H9 (cell line): ENCODE data around the gene SPATA6L. TPM values are rescaled to one million over a fixed set of nuclear protein-coding genes. Genes with fewer than 3 reads are reported as not detected.

Experiments
- DNase-seq: peaks from one replicate; pipeline ENCODE4 v3.0.0-alpha.2; 2017
- H2AFZ ChIP-seq: one replicate; pipeline ENCODE4 v1.6.1; 2013; ENCODE audit warnings: mild to moderate bottlenecking, low read length, control low read depth, moderate library complexity
- H2AK5ac ChIP-seq: 2 replicates; pipeline ENCODE4 v1.6.1; 2013; ENCODE audit warnings: low read length, control low read depth, mixed read lengths; ENCODE audit not compliant: insufficient read length
- H2BK120ac ChIP-seq: one replicate; pipeline ENCODE4 v1.6.1; 2013; ENCODE audit warnings: low read depth, mild to moderate bottlenecking, low read length, control low read depth, inconsistent platforms; ENCODE audit not compliant: poor library complexity, severe bottlenecking
- H2BK12ac ChIP-seq: 2 replicates; pipeline ENCODE4 v1.6.1; 2013; ENCODE audit warnings: low read length, control low read depth, mixed read lengths, low read depth; ENCODE audit not compliant: insufficient read length
- H2BK15ac ChIP-seq: 2 replicates; pipeline ENCODE4 v1.6.1; 2013; ENCODE audit warnings: low read depth, low read length, control low read depth
- H2BK20ac ChIP-seq: one replicate; pipeline ENCODE4 v1.6.1; 2013; ENCODE audit warnings: low read depth, mild to moderate bottlenecking, low read length, control low read depth, inconsistent platforms; ENCODE audit not compliant: poor library complexity, severe bottlenecking
- H2BK5ac ChIP-seq: 2 replicates; pipeline ENCODE4 v1.6.1; 2013; ENCODE audit warnings: low read length, control low read depth, mixed read lengths; ENCODE audit not compliant: insufficient read length
- H3K14ac ChIP-seq: 2 replicates; pipeline ENCODE4 v1.6.1; 2013; ENCODE audit warnings: low read length, control low read depth; ENCODE audit not compliant: insufficient read depth
- H3K18ac ChIP-seq: 2 replicates; pipeline ENCODE4 v1.6.1; 2013; ENCODE audit warnings: low read depth, mild to moderate bottlenecking, mixed read lengths, low read length, control low read depth; ENCODE audit not compliant: insufficient read length
- H3K23ac ChIP-seq: 2 replicates; pipeline ENCODE4 v1.6.1; 2013; ENCODE audit warnings: low read length, control low read depth, mixed read lengths, low read depth; ENCODE audit not compliant: insufficient read length
- H3K23me2 ChIP-seq: 2 replicates; pipeline ENCODE4 v1.6.1; 2013; ENCODE audit warnings: low read depth, mild to moderate bottlenecking, mixed read lengths, low read length, control low read depth; ENCODE audit not compliant: insufficient read length, poor library complexity, severe bottlenecking
- H3K27ac ChIP-seq: 2 replicates; pipeline ENCODE4 v1.5.1; 2013; ENCODE audit warnings: low read length, control low read depth, mixed read lengths, low read depth; ENCODE audit not compliant: insufficient read length
- H3K27me3 ChIP-seq: 2 replicates; pipeline ENCODE4 v1.6.1; 2013; ENCODE audit warnings: low read length, control low read depth, inconsistent platforms; ENCODE audit not compliant: insufficient read depth
- H3K4ac ChIP-seq: 2 replicates; pipeline ENCODE4 v1.6.1; 2013; ENCODE audit warnings: low read depth, mild to moderate bottlenecking, control low read depth, inconsistent platforms, low read length, moderate library complexity
- H3K4me1 ChIP-seq: 2 replicates; pipeline ENCODE4 v1.6.1; 2013; ENCODE audit warnings: low read length, control low read depth, inconsistent platforms; ENCODE audit not compliant: insufficient read depth
- H3K4me2 ChIP-seq: 2 replicates; pipeline ENCODE4 v1.6.1; 2013; ENCODE audit warnings: low read length, control low read depth, mixed read lengths; ENCODE audit not compliant: insufficient read length, insufficient read depth
- H3K56ac ChIP-seq: 2 replicates; pipeline ENCODE4 v1.6.1; 2013; ENCODE audit warnings: low read depth, mild to moderate bottlenecking, mixed read lengths, low read length, control low read depth; ENCODE audit not compliant: insufficient read length
- H3K79me1 ChIP-seq: 2 replicates; pipeline ENCODE4 v1.6.1; 2013; ENCODE audit warnings: low read depth, mild to moderate bottlenecking, moderate library complexity, low read length, control low read depth, inconsistent platforms; ENCODE audit not compliant: insufficient read depth, poor library complexity, severe bottlenecking
- H3K79me2 ChIP-seq: 2 replicates; pipeline ENCODE4 v1.6.1; 2013; ENCODE audit warnings: low read length, control low read depth, inconsistent platforms; ENCODE audit not compliant: insufficient read depth
- H3K9ac ChIP-seq: 2 replicates; pipeline ENCODE4 v1.6.1; 2013; ENCODE audit warnings: low read length, control low read depth, mixed read lengths; ENCODE audit not compliant: insufficient read length; ENCODE audit errors: extremely low read depth
- H3K9me3 ChIP-seq: one replicate; pipeline ENCODE4 v1.6.1; 2013; ENCODE audit warnings: low read depth, low read length, inconsistent platforms; ENCODE audit not compliant: control insufficient read depth
- H3T11ph ChIP-seq: one replicate; pipeline ENCODE4 v1.6.1; 2013; ENCODE audit warnings: mild to moderate bottlenecking, low read length, control low read depth, inconsistent platforms
- H4K20me1 ChIP-seq: one replicate; pipeline ENCODE4 v1.6.1; 2013; ENCODE audit not compliant: control insufficient read depth, insufficient read length, insufficient read depth
- H4K5ac ChIP-seq: 2 replicates; pipeline ENCODE4 v1.6.1; 2013; ENCODE audit warnings: low read depth, mild to moderate bottlenecking, mixed read lengths, low read length, control low read depth; ENCODE audit not compliant: insufficient read length
- H4K8ac ChIP-seq: replicated peaks from 2 replicates; pipeline ENCODE4 v1.6.1; 2013; ENCODE audit warnings: low read length, control low read depth, mixed read lengths, low read depth; ENCODE audit not compliant: insufficient read length
- H4K91ac ChIP-seq: 2 replicates; pipeline ENCODE4 v1.6.1; 2013; ENCODE audit warnings: low read depth, mild to moderate bottlenecking, moderate library complexity, mixed read lengths, low read length, control low read depth; ENCODE audit not compliant: insufficient read length
- H3K27ac Mint-ChIP-seq, 3 experiments: 2 replicates in 2 of 3; 3 replicates in 1 of 3; pipeline ENCODE4 v1.8.0; 2020 to 2021; ENCODE audit warnings: mixed read lengths in 3 of 3, mild to moderate bottlenecking in 1 of 3, moderate library complexity in 1 of 3
- H3K27me3 Mint-ChIP-seq: 2 replicates; pipeline ENCODE4 v1.8.0; 2021; ENCODE audit warnings: low read depth, mild to moderate bottlenecking, moderate library complexity, mixed read lengths
- H3K36me3 Mint-ChIP-seq, 3 experiments: 2 replicates in 2 of 3; 3 replicates in 1 of 3; pipeline ENCODE4 v1.8.0; 2020 to 2021; ENCODE audit warnings: low read depth in 3 of 3, mixed read lengths in 3 of 3; ENCODE audit not compliant: insufficient read depth in 1 of 3
- H3K4me1 Mint-ChIP-seq, 2 experiments: 2 replicates each; pipeline ENCODE4 v1.8.0; 2020; ENCODE audit warnings: mixed read lengths in 2 of 2
- H3K4me3 Mint-ChIP-seq, 2 experiments: 2 replicates in 1 of 2; 3 replicates in 1 of 2; pipeline ENCODE4 v1.8.0; 2020 to 2021; ENCODE audit warnings: mild to moderate bottlenecking in 2 of 2, mixed read lengths in 2 of 2, moderate library complexity in 1 of 2
- H3K9me3 Mint-ChIP-seq, 2 experiments: 2 replicates in 1 of 2; 3 replicates in 1 of 2; pipeline ENCODE4 v1.8.0; 2020; ENCODE audit warnings: mild to moderate bottlenecking in 2 of 2, mixed read lengths in 2 of 2, moderate library complexity in 1 of 2
- WGBS: extraction: QIAGEN DNeasy Blood & Tissue Kit; methylation state at CpG from one replicate; pipeline ENCODE4 v1.1.7; 2013; ENCODE audit warnings: missing lambda C conversion rate, low lambda C conversion rate, mixed read lengths; ENCODE audit not compliant: insufficient read length; ENCODE audit errors: extremely low coverage; 5-methylcytosine and 5-hydroxymethylcytosine counted together
- total RNA-seq: library from RNA; stranded (reverse); gene quantifications from 2 replicates; pipeline ENCODE4 v1.2.1, GENCODE V29; 2021
- TF ChIP-seq, protein P1 (sequence below): fragments of 200-600 bp; sonication (generic); conservative IDR thresholded peaks from 3 replicates; pipeline ENCODE4 v1.8.0; 2021; ENCODE audit warnings: antibody characterized with exemption, mild to moderate bottlenecking

Gene SPATA6L
- total RNA-seq, 1 experiment from 2014 or later, result 0.87 TPM

DNA sequence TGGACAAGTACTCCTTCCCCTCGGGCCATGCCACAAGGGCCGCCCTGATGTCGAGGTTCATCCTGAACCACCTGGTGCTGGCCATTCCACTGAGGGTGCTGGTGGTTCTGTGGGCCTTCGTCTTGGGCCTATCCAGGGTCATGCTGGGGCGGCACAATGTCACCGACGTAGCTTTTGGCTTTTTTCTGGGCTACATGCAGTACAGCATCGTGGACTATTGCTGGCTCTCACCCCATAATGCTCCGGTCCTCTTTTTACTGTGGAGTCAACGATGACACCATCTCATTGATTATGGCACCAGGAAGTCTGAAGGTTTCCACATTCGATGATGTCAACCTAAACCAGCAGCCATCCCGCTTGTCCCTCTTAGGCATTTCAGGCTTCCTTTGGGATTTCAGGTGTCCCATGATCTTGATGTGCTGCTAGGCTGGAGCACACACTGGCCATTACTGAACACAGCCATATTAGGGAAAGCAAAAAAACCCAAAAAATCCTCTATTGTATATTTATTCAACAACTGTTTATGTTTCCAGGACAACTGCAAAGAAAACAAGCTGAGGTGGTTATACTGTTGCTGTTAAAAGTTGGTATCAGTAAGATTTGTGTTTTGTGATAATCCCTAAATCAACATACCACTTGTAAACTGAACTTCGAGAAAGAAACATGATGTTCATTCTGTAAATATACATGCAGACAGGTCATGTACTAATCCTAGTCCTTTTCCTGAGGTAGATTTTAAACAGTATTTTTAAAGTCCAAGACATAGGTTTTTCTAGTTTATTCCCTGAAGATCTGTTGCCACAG lies 3.1 kb downstream of the SPATA6L start:
- Histone ChIP-seq H3K9ac (peak overlapping the region; percentile 12), H2BK15ac (no peak overlapping the region), H2BK5ac (no peak overlapping the region), H2BK20ac (no peak overlapping the region), H3K14ac (peak overlapping the region; percentile 62), H3K27ac (no peak overlapping the region), H2AFZ (no peak overlapping the region), H3K79me1 (no peaks in the 10 kb centered on the region), H4K91ac (no peak overlapping the region), H2AK5ac (no peak overlapping the region), H3K4ac (no peak overlapping the region), H3K4me2 (peak overlapping the region; percentile 46), H3K23ac (no peak overlapping the region), H3K9me3 (no peaks in the 10 kb centered on the region), H2BK12ac (no peak overlapping the region), H3K23me2 (peaks cover 4% of the 10 kb centered on the region), H3T11ph (no peak overlapping the region), H4K20me1 (peaks cover 3% of the 10 kb centered on the region), H3K27me3 (no peaks in the 10 kb centered on the region), H4K8ac (no peak overlapping the region), H3K79me2 (no peaks in the 10 kb centered on the region; the same call in 1 of the 2 replicates), H4K5ac (no peak overlapping the region), H3K18ac (peak overlapping the region; percentile 56), H3K4me1 (peaks cover 11% of the 10 kb centered on the region), H3K56ac (no peak overlapping the region), H2BK120ac (no peak overlapping the region)
- H3K36me3 Mint-ChIP-seq, result peaks cover 0 to 5% (median 0%) of the 10 kb centered on the region in 3 experiments; a peak in 2 of 7 replicates
- H3K4me3 Mint-ChIP-seq, result peak overlapping the region; percentile 80 to 89
- TF ChIP-seq, protein P1, sequence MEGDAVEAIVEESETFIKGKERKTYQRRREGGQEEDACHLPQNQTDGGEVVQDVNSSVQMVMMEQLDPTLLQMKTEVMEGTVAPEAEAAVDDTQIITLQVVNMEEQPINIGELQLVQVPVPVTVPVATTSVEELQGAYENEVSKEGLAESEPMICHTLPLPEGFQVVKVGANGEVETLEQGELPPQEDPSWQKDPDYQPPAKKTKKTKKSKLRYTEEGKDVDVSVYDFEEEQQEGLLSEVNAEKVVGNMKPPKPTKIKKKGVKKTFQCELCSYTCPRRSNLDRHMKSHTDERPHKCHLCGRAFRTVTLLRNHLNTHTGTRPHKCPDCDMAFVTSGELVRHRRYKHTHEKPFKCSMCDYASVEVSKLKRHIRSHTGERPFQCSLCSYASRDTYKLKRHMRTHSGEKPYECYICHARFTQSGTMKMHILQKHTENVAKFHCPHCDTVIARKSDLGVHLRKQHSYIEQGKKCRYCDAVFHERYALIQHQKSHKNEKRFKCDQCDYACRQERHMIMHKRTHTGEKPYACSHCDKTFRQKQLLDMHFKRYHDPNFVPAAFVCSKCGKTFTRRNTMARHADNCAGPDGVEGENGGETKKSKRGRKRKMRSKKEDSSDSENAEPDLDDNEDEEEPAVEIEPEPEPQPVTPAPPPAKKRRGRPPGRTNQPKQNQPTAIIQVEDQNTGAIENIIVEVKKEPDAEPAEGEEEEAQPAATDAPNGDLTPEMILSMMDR, result no peak
- no CpG with 5 or more reads among the region's 13 CpGs for WGBS
- peak overlapping the region in 2 of 3 experiments; percentile 10 to 73; a peak in 3 of 7 replicates for H3K27ac Mint-ChIP-seq
- peaks cover 2% of the 10 kb centered on the region in 2 experiments; a peak in 2 of 5 replicates for H3K9me3 Mint-ChIP-seq
- DNase-seq, result no peak
- H3K27me3 Mint-ChIP-seq, result peaks cover 5% of the 10 kb centered on the region; the same call in 1 of the 2 replicates
- H3K4me1 Mint-ChIP-seq, result peaks cover 53 to 54% of the 10 kb centered on the region in 2 experiments
